ENCODE measurements around the gene TICRR. TPM values are rescaled to one million over a fixed set of nuclear protein-coding genes. Genes with fewer than 3 reads are reported as not detected.

The TICRR gene
- total and polyA plus RNA-seq, 2 of the 8 experiments (the other 6 are each of a cell fraction or from before 2014, with no cell fraction given) = 13.1 to 34.8 TPM

DNA sequence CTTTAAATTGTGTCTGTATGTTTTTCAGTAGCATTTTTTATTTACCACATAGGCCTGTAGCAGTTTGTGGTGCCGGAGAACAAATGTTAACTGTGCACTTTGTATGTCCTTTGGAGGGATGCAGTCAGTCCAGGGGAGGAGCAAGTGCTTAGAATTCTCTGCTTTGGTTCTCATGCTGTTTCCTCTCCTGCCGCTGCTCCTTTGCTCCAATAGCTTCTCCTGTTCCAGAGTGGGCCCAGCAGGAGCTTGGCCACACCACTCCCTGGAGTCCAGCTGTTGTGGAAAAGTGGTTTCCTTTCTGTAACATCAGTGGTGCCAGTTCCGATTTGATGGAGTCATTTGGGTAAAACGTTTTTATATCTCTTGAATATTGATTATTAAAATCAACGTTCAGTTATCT is 16.6 kb downstream of the TICRR start:
- Histone ChIP-seq H3K36me3 (ENCODE audit: control insufficient read depth in 2 of 4, insufficient read depth in 4 of 4, low read length in 3 of 4) (peaks cover 39 to 90% (median 73%) of the 10 kb centered on the region in 4 experiments), H2BK5ac (ENCODE audit: low read depth, low read length) (no peak overlapping the region), H2AK5ac (ENCODE audit: low read depth, low read length) (no peak overlapping the region), H4K8ac (ENCODE audit: extremely low read depth, insufficient read depth, low read length) (no peak overlapping the region), H4K20me1 (replicated peaks in 1 of 2; ENCODE audit: control insufficient read depth in 1 of 2, insufficient read depth in 2 of 2, low read length in 2 of 2) (peaks cover 9% of the 10 kb centered on the region in 2 experiments), H2BK120ac (replicated peaks; ENCODE audit: low read depth, low read length) (no peak overlapping the region), H3K9ac (replicated peaks in 1 of 4; ENCODE audit: extremely low read depth in 1 of 4, low read depth in 3 of 4, low read length in 3 of 4) (no peak overlapping the region), H3K4me1 (replicated peaks in 1 of 4; ENCODE audit: control insufficient read depth in 3 of 4, insufficient read depth in 4 of 4, low read length in 3 of 4) (no peaks in the 10 kb centered on the region), H3K9me3 (ENCODE audit: insufficient read depth in 2 of 2, low read depth in 1 of 2, low read length in 1 of 2) (no peaks in the 10 kb centered on the region), H3K4me3 (ENCODE audit: extremely low read depth in 1 of 4, insufficient read depth in 2 of 4, low read depth in 3 of 4, low read length in 4 of 4) (no peak overlapping the region), H2BK12ac (ENCODE audit: low read depth, low read length) (no peak overlapping the region), H3K79me2 (ENCODE audit: control insufficient read depth in 1 of 2, insufficient read depth in 2 of 2, low read length in 2 of 2) (peaks cover 0 to 19% of the 10 kb centered on the region in 2 experiments; a peak in 3 of 4 replicates), H3K56ac (replicated peaks; ENCODE audit: insufficient read length, low read depth, low read length) (no peak overlapping the region), H3K4ac (replicated peaks; ENCODE audit: insufficient read length, low read depth, low read length) (no peak overlapping the region), H3K23ac (ENCODE audit: insufficient read length) (no peak overlapping the region), H3K79me1 (ENCODE audit: low read depth, low read length) (peaks cover 7% of the 10 kb centered on the region), H4K5ac (ENCODE audit: insufficient read length, low read depth, low read length) (no peak overlapping the region), H2BK20ac (ENCODE audit: low read length) (no peak overlapping the region), H3K27ac (ENCODE audit: low read depth, low read length) (no peak overlapping the region), H3K18ac (ENCODE audit: extremely low read depth, low read length) (no peak overlapping the region), H3K4me2 (ENCODE audit: insufficient read depth in 1 of 2, low read depth in 2 of 2, low read length in 2 of 2) (no peak overlapping the region), H4K91ac (replicated peaks; ENCODE audit: insufficient read length, low read length) (no peak overlapping the region), H3K27me3 (replicated peaks in 1 of 4; ENCODE audit: control insufficient read depth in 3 of 4, extremely low read depth in 1 of 4, insufficient read depth in 3 of 4, low read length in 3 of 4) (no peaks in the 10 kb centered on the region), H3K14ac (ENCODE audit: insufficient read length) (no peak overlapping the region), H2BK15ac (ENCODE audit: low read length) (no peak overlapping the region), H3K23me2 (ENCODE audit: low read depth, low read length) (no peaks in the 10 kb centered on the region; the same call in 1 of the 2 replicates), H2AFZ (ENCODE audit: low read length) (no peak overlapping the region)
- POLR2A ChIA-PET (ENCODE audit: partially characterized antibody) = no interaction called here
- CTCF ChIA-PET (ENCODE audit: partially characterized antibody) = interaction anchor here (0.7 to 1.1 kb wide), 2 partner anchors 100 to 271 kb away, joined by 3 read pairs; no protein-coding TSS in a partner anchor
- FAIRE-seq (no peak), DNase-seq (ENCODE audit: low read depth in 1 of 2, low spot score in 2 of 2) (no peak)
- WGBS, 2 experiments (ENCODE audit: extremely low coverage in 1 of 2, insufficient coverage in 1 of 2, insufficient read length in 1 of 2, insufficient replicate concordance in 2 of 2, low coverage in 1 of 2, low lambda C conversion rate in 2 of 2, missing lambda C conversion rate in 1 of 2) = 91% methylated on average over 5 of the region's 5 CpGs; no CpG with 5 or more reads in 1 of the 2 experiments
- no peak for TF ChIP-seq USF2 (IDR thresholded peaks at IDR 0.05; ENCODE audit: low read length)
- TF ChIP-seq NANOG (IDR thresholded peaks at IDR 0.05; ENCODE audit: insufficient read depth, low read depth, low read length, poor library complexity, severe bottlenecking) = no peak
- TF ChIP-seq SIX5 (IDR thresholded peaks at IDR 0.05; ENCODE audit: low read depth, low read length) = no peak
- TF ChIP-seq SP1 (IDR thresholded peaks at IDR 0.05; ENCODE audit: low read depth, low read length) = no peak
- TF ChIP-seq TCF12 (IDR thresholded peaks at IDR 0.05; ENCODE audit: low read depth, low read length) = no peak
- TF ChIP-seq POU5F1 (IDR thresholded peaks at IDR 0.05; ENCODE audit: low read depth, low read length) = no peak
- no peak for TF ChIP-seq YY1 (IDR thresholded peaks at IDR 0.05; ENCODE audit: low read depth, low read length)
- TF ChIP-seq TEAD4 (IDR thresholded peaks at IDR 0.05; ENCODE audit: low read depth, low read length) = no peak
